Small intestine (tissue), 7 donors: ENCODE measurements around the gene SOX3. TPM values are rescaled to one million over a fixed set of nuclear protein-coding genes. Genes with fewer than 3 reads are reported as not detected.

Experiments
- DNase-seq, 2 donors: peaks; one replicate each; pipeline versions ENCODE4 v3.0.0 to v3.0.0-alpha.2; 2013
- FAIRE-seq: peaks from 2 replicates; lab custom pipeline; 2012; peaks lifted over from hg19 to GRCh38; lab: Jason Lieb, UNC
- H3K27ac ChIP-seq, 3 donors: one replicate each; pipeline ENCODE4 v1.5.1; 2013; ENCODE audit warnings: low read length in 2 of 3, mild to moderate bottlenecking in 2 of 3, control low read depth in 1 of 3, inconsistent platforms in 1 of 3, low read depth in 1 of 3, moderate library complexity in 1 of 3
- H3K27me3 ChIP-seq, 3 donors: one replicate each; pipeline ENCODE4 v1.6.1; 2013; ENCODE audit warnings: low read length in 3 of 3, inconsistent platforms in 1 of 3; ENCODE audit not compliant: control insufficient read depth in 3 of 3, insufficient read depth in 3 of 3
- H3K36me3 ChIP-seq, 3 donors: one replicate each; pipeline ENCODE4 v1.6.1; 2013; ENCODE audit warnings: low read length in 3 of 3, inconsistent platforms in 1 of 3, low read depth in 1 of 3, mild to moderate bottlenecking in 1 of 3, moderate library complexity in 1 of 3; ENCODE audit not compliant: control insufficient read depth in 3 of 3, insufficient read depth in 2 of 3
- H3K4me1 ChIP-seq, 3 donors: one replicate each; pipeline ENCODE4 v1.6.1; 2013; ENCODE audit warnings: low read length in 2 of 3, inconsistent platforms in 1 of 3, low read depth in 1 of 3, mild to moderate bottlenecking in 1 of 3, moderate library complexity in 1 of 3; ENCODE audit not compliant: control insufficient read depth in 3 of 3, insufficient read depth in 2 of 3
- H3K4me3 ChIP-seq, 3 donors: one replicate each; pipeline ENCODE4 v1.5.1; 2013; ENCODE audit warnings: low read length in 3 of 3, control low read depth in 1 of 3, inconsistent platforms in 1 of 3, low read depth in 1 of 3, mild to moderate bottlenecking in 1 of 3, moderate library complexity in 1 of 3
- H3K9me3 ChIP-seq, 2 donors: one replicate each; pipeline ENCODE4 v1.6.1; 2013; ENCODE audit warnings: low read depth in 1 of 2, low read length in 1 of 2; ENCODE audit not compliant: control insufficient read depth in 2 of 2, insufficient read depth in 1 of 2
- WGBS, 3 donors: extraction: QIAGEN DNeasy Blood & Tissue Kit; methylation state at CpG; one replicate each; pipeline ENCODE4 v1.1.7; 2013; 5-methylcytosine and 5-hydroxymethylcytosine counted together
- polyA plus RNA-seq, 4 donors: library from polyadenylated mRNA; stranded (reverse) in 3 of 4; unstranded in 1 of 4; fragments of 200-250 nt in 3 of 4; fragments of 120-200 nt in 1 of 4; gene quantifications; one replicate each; pipeline versions ENCODE4 v1.2.1 to v1.2.3, GENCODE V29; 2013
- donor health status: healthy with polysubstance abuse.
- donor health status: control.
- donor health status: control.
- donor health status: Bipolar disorder and iron deficiency.
- donor health status: healthy.

SOX3 gene
- polyA plus RNA-seq, 4 donors, result not detected

GRCh38 chrX:140477987-140478386 is 26.9 kb downstream of the SOX3 start:
- no peak for DNase-seq
- no peak overlapping the region for H3K27ac ChIP-seq
- no peak overlapping the region for H3K4me3 ChIP-seq
- no peaks in the 10 kb centered on the region for H3K27me3 ChIP-seq
- H3K4me1 ChIP-seq, result no peaks in the 10 kb centered on the region
- FAIRE-seq, result no peak
- H3K9me3 ChIP-seq, result peaks cover 4 to 12% of the 10 kb centered on the region in 2 donors
- H3K36me3 ChIP-seq, result no peaks in the 10 kb centered on the region

- Histone ChIP-seq H3K9me3 (peaks cover 4 to 12% of the 10 kb centered on the region in 2 donors), H3K4me1 (no peaks in the 10 kb centered on the region)
- FAIRE-seq, result no peak
These were observed 29.8 kb downstream of the SOX3 start for GRCh38 chrX:140475025-140475424.

DNA sequence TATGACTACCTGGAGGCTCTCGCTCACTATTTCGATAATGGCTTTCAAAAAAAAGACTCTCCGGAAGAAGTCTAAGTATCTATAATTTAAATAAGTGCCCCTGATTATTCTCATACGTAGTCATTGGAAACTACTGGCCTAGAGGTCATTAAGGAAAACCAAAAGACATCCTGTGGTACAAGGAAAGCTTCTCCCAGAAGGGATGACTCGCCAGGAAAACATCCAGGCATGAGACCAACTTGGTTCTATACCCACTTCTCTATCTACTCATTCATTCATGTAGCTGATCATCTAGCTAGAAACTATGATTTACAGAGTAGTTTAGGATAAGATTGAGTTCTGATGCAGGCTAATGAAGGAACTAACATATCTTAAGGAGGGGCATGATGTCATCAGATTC is 37.7 kb downstream of the SOX3 start:
- Histone ChIP-seq H3K36me3 (no peaks in the 10 kb centered on the region), H3K27me3 (no peaks in the 10 kb centered on the region), H3K4me1 (no peaks in the 10 kb centered on the region), H3K9me3 (no peaks in the 10 kb centered on the region), H3K27ac (no peak overlapping the region), H3K4me3 (no peak overlapping the region)
- WGBS, 3 donors, result 77 to 81% (median 80%) methylated on average over 5 of the region's 5 CpGs
- DNase-seq, result no peak
- no peak for FAIRE-seq

More at GRCh38 chrX:140475025-140475424, 29.8 kb downstream of the SOX3 start:
- no peaks in the 10 kb centered on the region for H3K36me3 ChIP-seq
- H3K27me3 ChIP-seq, result no peaks in the 10 kb centered on the region
- DNase-seq, result no peak
- no peak overlapping the region for H3K4me3 ChIP-seq
- H3K27ac ChIP-seq, result no peak overlapping the region

Other genes with a start within 250 kb of the SOX3 start
- gene LINC00632, start 204.7 kb upstream of the SOX3 start, polyA plus RNA-seq, result 10 to 100 TPM in 1 of 4 donors, 1 to 10 TPM in 1, not detected in 2; 1.9 to 14.3 TPM